ENCODE results near the gene CPE. TPM values are rescaled to one million over a fixed set of nuclear protein-coding genes. Genes with fewer than 3 reads are reported as not detected.

Gene CPE
- total and polyA plus RNA-seq, 8 donors: 22.9 to 547 (median 104) TPM

DNA sequence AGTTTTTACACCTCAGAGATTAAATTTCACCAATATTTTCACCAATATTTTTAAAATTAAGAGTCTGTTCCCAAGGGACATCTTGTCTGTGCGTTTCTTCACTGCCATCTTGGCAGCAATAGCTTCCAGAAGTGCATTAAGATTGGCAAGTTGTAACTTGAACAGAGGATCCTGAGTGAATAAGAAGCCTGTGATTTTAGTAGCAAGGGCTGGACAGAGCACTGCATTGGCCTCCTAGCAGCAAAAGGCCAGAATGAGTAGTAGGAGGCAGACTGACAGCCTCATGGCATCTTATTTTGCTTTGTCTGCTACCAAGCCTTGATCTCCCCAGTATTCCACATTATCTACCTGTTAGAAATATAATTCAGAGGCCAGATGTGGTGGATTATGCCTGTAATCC lies 138.4 kb downstream of the CPE start:
- H3K36me3 ChIP-seq: no peaks in the 10 kb centered on the region
- no peaks in the 10 kb centered on the region for H3K9me3 ChIP-seq
- no peaks in the 10 kb centered on the region for H3K27me3 ChIP-seq
- 78 to 90% methylated on average over 1 of the region's 1 CpG for WGBS, 2 donors
- H3K4me3 ChIP-seq: no peak overlapping the region
- no peak for DNase-seq
- H3K27ac ChIP-seq: no peak overlapping the region
- no peak for ATAC-seq
- no peak for FAIRE-seq
- TF ChIP-seq, protein P1, sequence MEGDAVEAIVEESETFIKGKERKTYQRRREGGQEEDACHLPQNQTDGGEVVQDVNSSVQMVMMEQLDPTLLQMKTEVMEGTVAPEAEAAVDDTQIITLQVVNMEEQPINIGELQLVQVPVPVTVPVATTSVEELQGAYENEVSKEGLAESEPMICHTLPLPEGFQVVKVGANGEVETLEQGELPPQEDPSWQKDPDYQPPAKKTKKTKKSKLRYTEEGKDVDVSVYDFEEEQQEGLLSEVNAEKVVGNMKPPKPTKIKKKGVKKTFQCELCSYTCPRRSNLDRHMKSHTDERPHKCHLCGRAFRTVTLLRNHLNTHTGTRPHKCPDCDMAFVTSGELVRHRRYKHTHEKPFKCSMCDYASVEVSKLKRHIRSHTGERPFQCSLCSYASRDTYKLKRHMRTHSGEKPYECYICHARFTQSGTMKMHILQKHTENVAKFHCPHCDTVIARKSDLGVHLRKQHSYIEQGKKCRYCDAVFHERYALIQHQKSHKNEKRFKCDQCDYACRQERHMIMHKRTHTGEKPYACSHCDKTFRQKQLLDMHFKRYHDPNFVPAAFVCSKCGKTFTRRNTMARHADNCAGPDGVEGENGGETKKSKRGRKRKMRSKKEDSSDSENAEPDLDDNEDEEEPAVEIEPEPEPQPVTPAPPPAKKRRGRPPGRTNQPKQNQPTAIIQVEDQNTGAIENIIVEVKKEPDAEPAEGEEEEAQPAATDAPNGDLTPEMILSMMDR (IDR thresholded peaks at IDR 0.05): no peak
- intact Hi-C loops (cut with DNase I): no loop called here
- H3K4me1 ChIP-seq: no peaks in the 10 kb centered on the region

DNA sequence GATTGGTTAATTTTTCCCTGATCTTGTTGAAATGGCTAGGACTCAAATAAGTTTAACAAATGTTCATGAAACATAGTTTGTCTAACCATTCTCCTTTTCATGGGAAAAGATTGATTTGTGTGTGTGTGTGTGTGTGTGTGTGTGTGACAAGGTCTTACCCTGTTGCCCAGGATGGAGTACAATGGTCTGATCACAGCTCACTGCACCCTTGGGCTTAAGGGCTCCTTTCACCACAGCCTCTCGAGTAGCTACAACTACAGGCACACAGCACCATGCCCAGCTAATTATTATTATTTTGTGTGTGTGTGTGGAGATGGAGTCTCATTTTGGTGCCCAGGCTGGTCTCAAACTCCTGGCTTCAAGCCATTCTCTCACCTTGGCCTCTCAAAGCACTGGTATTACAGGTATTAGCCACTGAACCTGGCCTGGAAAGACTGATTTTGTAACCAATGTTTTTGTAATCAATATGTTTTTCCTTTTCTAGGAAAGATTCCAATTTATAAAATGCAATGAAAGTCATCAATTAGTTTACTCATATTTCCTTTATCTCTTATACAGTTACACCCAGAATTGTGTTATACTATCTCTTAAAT lies 139.3 kb downstream of the CPE start:
- Histone ChIP-seq H3K9me3 (no peaks in the 10 kb centered on the region), H3K36me3 (no peaks in the 10 kb centered on the region), H3K27me3 (no peaks in the 10 kb centered on the region), H3K4me1 (no peaks in the 10 kb centered on the region), H3K4me3 (no peak overlapping the region), H3K27ac (no peak overlapping the region)
- DNase-seq: no peak
- no peak for ATAC-seq
- TF ChIP-seq, protein P1 (IDR thresholded peaks at IDR 0.05): no peak
- WGBS, 2 donors: 50 to 65% methylated on average over 1 of the region's 1 CpG
- FAIRE-seq: no peak
- intact Hi-C loops (cut with DNase I): no loop called here

DNA sequence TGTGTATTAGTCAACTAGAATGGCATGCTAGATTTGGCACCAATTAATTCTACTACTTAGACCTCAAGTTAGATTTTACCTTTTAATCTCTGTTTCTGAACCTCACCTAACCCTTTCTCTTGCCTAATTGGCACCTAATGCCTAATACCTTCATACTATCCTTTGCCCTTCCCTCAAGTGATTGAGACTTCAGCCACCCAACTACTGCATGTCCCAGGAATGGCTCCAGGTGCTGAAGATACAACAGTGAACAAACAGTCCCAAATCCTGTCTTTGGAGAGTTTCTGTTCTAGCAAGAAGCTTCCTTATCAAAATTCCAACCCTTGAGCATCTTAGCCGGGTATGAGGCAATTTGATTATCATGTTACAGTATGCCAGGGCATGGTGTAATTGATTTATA lies 139.9 kb downstream of the CPE start:
- FAIRE-seq: no peak

DNA sequence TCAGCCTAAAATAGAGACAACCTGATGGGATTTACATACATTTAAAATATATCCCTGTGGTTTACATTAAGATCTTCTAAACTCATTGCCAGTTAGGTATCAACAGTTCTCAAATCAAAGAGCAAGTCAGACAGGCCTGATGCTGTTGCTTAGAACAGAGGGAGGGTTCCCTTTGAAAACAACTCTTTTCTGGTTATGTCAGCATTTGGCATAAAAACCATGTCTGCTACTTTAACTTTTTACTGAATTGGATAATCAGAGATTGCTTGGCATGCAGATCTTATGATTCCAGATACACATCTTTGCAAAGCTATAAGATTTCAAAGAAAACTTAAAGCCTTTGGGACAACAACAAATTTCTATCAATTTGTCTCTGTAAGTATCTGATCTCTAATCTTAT lies 140.8 kb downstream of the CPE start:
- H3K4me1 ChIP-seq: no peaks in the 10 kb centered on the region
- DNase-seq (no peak), FAIRE-seq (no peak), ATAC-seq (no peak)
- H3K27ac ChIP-seq: no peak overlapping the region
- H3K27me3 ChIP-seq: no peaks in the 10 kb centered on the region
- intact Hi-C loops (cut with DNase I): no loop called here
- TF ChIP-seq, protein P1 (IDR thresholded peaks at IDR 0.05): no peak
- no peaks in the 10 kb centered on the region for H3K36me3 ChIP-seq
- no peaks in the 10 kb centered on the region for H3K9me3 ChIP-seq
- H3K4me3 ChIP-seq: no peak overlapping the region

More for the DNA sequence above, 139.9 kb downstream of the CPE start:
- no peaks in the 10 kb centered on the region for H3K36me3 ChIP-seq
- H3K4me1 ChIP-seq: no peaks in the 10 kb centered on the region
- ATAC-seq: no peak
- 63 to 75% methylated on average over 1 of the region's 1 CpG for WGBS, 2 donors
- H3K9me3 ChIP-seq: no peaks in the 10 kb centered on the region
- TF ChIP-seq, protein P1 (IDR thresholded peaks at IDR 0.05): no peak
- H3K27ac ChIP-seq: no peak overlapping the region
- intact Hi-C loops (cut with DNase I): no loop called here
- no peak overlapping the region for H3K4me3 ChIP-seq
- no peak for DNase-seq
- H3K27me3 ChIP-seq: no peaks in the 10 kb centered on the region

DNA sequence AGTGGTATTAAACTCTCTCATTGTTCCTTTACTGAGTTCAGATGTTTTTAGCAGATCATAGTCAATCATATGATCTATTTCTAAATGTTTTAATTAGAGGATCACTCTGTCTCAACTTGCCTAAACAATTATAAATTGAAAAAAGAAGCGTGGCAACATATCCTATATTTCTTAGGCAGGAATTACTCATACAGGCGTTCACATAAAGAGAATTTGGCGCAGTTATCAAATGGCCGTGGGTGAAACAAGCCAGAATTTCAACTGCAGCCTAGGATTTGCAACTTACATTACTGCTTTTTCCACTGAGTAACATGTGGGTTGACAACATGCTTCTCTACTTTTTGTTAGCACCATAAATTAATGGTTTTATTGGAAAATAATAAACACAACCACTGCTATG lies 141.3 kb downstream of the CPE start:
- no peak for FAIRE-seq
- intact Hi-C loops (cut with DNase I): no loop called here

More for the DNA sequence above, 141.3 kb downstream of the CPE start:
- Histone ChIP-seq H3K27ac (no peak overlapping the region), H3K36me3 (no peaks in the 10 kb centered on the region), H3K4me3 (no peak overlapping the region), H3K27me3 (no peaks in the 10 kb centered on the region), H3K4me1 (no peaks in the 10 kb centered on the region), H3K9me3 (no peaks in the 10 kb centered on the region)
- 72 to 76% methylated on average over 4 of the region's 4 CpGs for WGBS, 2 donors
- no peak for ATAC-seq
- TF ChIP-seq, protein P1 (IDR thresholded peaks at IDR 0.05): no peak
- no peak for DNase-seq

Measured in pancreas (tissue), 10 donors.